ENCODE data around the gene SDR39U1.

SDR39U1 gene

DNA sequence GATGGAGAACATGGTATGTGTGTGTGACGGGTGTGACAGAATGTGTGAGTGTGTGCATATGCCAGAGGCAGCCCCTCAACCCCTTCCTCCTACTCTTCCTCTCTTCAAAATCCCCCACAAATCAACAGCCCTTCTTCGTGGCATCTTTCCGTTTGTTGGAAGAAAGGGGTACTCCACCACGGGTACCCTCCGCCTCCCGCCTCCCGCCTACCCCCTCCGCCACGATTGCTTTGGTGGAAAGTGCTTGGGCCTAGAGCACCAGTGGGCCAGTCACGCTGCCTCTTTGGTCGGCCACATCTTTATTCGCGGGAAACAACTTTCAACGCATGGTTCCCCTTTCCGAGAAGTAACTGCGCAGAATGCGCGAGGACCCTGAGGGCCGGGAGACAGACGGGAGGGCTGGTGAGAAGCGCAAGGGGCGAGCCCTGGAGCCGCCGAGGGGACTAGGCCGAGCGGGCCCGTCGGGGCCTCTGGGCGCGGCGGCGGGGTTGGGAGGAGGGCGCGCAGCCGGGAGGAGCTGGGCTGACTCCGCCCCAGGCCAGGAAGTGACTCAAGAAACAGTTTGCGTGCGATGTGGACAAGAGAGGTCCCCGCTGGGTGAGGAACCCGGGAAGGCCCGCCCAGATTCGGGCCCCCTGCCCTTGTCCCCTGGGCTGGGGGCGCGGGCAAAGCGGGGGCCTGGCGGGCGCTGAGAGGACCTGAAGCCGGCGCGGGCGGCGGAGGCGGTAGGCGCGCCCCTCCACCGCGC is 13.0 kb downstream of the SDR39U1 start, which contains the start of the genes CBLN3 and KHNYN:
Gene CBLN3, minus strand, starts transcription at position 274 of the 748 bp plus-strand sequence. CDS start 614 bp downstream, outside the sequence.
Gene KHNYN, plus strand, starts transcription at position 560 of the 748 bp plus-strand sequence. CDS start 777 bp downstream, outside the sequence.
- DNase-seq (ENCODE audit: low read depth, low spot score) = peak; percentile 74

DNA sequence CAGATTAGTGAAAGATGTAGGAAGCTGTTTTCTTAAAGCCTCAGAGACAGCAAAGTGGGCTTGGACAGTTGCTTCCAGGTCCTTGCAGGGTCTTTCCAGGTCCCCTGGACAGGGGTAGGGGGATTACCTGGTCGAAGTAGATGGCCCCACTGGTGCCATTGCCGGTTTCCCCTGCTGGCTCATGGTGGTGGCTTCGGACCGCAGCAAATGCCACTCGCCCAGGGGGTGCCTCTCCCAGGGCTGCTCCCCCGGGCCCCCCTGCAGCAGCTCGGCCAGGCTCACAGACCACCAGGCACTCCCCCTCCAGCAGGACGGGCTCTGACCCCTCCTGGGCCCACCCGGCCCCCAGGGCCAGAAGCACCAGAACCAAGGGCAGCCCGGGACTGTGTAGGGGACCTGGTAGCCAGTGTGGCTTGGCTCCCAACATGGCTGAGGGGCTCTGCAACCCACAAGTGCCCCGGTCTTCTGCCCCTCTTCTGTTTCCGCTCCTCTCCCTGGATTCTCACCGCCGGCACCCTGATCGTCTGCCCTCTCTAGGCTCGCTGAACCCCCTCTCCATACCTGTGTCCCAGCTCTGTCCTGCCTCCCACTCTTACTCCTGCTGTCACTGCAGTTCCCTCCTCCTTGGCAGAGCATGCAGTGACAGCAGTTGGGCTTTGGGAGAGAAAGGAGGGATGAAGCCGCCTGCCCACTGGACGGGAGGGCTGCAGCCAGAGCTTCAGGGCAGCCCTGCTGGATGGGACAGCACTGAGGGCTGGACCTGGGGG is 13.8 kb downstream of the SDR39U1 start:
- DNase-seq (ENCODE audit: low read depth, low spot score) = no peak

DNA sequence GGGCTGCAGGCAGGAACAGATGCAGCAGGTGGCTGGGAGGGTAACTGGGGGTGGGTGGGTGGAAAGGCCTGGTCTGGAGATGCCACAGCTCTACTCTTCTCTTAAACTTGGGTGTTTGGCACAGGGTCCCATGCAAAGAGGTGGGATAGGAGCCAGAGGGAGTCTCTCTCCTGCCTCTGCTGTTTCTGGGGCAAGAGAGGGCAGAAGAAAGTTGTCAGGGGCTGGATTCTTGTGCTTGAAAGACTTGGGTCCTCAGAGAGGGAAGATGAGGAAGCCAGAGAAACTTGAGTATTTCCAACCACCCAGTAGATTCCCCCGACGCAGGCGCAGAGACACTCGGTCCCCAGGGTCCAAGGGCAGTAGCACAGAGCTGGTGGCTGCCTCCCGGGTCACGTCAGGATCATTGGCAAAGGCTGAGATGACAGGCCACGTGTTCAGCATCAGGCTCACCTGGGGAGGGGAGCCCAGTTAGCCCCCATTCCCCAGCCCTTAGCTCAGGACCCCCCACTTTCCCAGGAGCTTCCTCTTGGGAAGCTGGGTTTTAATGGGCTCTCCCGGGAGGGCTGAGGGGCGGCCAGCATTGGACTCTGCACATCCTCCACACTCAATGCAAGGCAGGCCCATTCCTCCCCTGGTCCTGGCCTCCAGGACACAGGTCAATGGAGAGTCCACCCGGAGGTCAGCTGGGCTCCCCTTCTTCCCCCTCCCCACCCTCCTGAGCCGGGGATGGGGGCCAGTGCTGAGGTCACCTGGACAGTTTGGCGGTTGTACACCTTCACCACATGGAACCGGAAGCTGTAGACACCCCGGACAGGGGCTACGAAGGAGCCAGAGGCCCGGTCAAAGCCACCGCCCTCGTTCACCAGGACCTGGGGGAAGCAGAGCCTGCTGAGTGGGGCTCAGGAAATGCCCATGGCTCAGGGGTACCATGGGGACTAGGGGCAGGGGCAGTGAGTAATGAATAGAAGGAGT is 14.8 kb downstream of the SDR39U1 start:
- DNase-seq (ENCODE audit: low read depth, low spot score) = no peak

DNA sequence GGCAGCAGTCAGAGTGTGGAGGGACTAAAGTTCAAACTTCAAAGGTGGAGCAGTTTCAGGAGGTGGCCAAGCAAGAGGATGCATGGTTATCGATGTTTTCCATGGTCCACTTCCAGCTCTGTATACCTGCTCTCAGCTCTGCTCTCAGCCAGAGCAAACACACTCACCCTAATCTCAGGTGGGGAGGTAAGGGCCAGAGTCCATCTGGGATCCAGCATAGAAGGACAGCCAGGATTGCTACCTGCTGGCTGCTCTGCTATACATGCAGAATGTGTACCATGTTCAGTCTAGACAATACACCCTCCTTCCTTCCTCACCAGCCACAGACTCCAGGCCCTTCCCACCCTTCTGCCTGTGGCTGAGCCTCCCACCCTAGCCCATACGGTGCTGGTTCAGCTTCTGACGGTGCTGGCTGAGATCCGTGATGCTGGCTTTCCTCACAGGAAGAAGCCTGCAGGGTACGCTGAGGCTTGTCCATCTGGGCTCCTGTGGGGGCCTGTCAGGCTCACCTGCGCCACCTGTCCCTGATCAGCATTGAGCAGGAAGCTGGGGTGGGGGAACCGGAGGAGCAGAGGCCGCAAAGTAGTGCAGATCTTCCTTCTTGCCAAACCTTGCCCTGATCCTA is 15.6 kb downstream of the SDR39U1 start:
- no peak for DNase-seq (ENCODE audit: low read depth, low spot score)

DNA sequence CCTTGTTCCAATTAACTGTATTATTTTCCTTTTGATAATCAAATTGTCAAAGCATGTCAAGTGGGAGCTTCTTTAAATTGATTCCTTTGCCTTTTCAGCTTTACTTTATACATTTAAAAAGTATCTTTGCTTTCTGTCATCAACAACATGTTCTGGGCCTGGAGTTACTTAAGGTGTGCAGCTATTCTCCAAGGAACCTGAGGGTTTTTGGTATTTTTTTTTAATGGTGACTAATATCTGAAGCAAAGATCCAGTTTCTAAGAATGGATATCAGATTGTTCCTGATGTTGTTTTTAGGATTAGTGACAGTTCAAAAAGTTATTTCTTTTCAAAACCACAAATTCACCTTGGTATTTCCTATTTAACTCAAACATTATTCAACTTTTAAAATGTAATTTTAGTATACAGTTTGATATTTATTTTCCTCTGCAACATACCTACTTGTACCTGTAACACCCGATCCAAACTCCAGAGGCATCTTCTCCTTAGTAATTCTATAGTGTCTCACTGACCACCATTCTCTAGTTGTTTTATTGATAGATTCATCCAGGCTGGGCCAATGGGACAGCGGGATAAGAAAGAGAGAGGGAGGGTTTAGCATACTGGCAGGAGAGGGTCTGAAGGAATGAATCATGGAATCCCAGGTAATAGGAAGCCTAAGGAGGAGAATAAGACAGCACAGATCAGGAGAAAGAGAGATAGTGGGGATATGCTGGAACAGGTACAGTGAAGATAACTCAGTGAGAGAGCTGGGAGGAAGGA is 16.2 kb downstream of the SDR39U1 start:
- DNase-seq (ENCODE audit: low read depth, low spot score) = no peak

DNA sequence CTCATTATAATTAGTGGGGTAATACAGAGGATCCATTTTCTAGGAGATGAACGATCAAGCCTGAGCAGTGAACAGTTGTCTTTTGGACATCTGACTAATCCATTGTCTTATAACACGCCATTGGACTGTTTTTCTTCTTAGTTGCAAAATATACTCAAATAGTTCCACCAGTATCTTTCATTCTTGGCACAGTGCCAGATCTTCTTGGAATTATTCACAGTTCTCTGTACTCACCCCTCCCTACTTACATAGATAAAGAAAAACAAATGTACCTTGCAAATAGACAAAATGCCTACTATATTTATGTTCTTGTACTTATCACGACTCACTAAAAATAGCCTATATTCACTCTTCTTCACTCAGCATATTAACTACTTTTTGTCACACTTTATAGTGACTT is 16.9 kb downstream of the SDR39U1 start:
- no peak for DNase-seq (ENCODE audit: low read depth, low spot score)

DNA sequence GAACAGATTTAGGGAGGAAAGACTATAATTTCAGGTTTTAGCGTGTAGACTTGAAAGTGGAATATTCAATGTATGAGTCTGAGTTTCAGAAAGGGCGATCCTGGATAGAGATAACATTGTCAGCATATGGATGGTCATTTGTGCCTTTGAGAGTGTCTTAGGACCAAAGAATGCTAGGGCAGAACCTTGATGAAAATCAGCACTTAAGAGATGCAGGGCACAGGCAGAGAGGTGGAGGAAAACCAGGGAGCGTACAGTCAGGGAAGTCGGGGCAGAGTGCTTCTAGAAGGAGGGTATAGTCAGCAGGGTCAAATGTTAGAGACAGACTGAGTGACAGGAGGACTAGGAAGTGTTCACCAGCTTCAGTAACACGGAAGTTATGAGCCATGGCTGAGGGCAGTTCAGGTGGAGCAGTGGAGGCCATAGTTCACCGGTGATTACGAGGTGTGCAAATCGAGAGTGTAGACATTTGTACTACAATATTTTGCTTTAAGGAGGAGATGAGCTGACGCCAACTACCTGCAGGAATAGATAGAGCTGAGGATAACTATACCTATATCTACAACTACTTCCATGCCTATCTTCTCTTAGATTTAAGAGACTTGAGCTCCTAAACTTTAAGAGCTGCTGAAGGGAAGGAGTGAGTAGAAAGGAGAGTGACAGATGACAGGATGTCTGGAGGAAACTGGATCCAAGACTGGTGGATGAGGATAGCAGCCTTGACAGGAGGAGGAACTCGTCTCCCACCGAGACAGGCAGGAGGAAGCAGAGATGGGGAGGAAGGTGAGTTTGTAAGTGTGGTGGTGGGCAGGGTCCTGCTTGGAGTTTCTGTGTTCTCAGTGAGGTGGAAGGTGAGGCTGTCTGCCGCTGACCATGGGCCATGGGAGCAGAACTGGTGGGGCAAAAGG is 19.6 kb downstream of the SDR39U1 start:
- no peak for DNase-seq (ENCODE audit: low read depth, low spot score)

DNA sequence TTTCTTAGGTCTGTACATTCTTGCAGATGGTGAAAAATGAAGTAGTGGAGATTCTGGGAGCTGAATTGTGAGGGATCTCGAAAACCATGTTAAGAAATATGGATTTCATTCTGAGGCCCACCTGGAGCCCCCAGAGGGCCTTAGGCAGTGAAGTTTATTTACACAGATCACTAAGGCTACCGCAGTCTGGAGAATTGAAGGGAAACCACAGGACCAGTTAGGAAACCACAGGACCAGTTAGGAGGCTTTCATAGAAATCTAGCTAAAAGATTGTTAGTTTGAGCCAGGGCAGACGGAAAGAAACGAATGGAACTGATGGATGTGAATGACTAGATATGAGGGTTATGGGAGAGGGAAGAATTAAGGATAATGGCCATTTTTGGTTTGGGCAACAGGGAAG is 20.3 kb downstream of the SDR39U1 start:
- no peak for DNase-seq (ENCODE audit: low read depth, low spot score)

DNA sequence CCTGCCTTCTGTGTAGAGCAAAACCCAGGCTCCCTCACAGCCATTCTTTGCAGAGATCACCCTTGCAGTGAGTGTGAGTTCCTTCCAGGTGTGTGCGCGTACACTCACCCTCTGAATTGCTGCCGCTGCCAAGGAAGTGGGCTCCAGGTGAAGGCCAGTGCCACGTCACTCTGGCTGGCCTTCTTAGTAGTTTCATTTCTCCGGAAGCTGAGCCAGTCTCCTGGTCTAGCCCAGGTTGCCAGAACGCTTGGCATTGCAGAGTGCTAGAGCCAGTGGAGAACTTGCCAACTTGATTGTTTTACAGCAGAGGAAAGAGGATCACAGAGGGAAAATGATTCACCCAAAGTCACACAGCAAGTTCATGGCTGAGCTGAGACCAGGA is 24.1 kb downstream of the SDR39U1 start:
- DNase-seq (ENCODE audit: low read depth, low spot score) = no peak

DNA sequence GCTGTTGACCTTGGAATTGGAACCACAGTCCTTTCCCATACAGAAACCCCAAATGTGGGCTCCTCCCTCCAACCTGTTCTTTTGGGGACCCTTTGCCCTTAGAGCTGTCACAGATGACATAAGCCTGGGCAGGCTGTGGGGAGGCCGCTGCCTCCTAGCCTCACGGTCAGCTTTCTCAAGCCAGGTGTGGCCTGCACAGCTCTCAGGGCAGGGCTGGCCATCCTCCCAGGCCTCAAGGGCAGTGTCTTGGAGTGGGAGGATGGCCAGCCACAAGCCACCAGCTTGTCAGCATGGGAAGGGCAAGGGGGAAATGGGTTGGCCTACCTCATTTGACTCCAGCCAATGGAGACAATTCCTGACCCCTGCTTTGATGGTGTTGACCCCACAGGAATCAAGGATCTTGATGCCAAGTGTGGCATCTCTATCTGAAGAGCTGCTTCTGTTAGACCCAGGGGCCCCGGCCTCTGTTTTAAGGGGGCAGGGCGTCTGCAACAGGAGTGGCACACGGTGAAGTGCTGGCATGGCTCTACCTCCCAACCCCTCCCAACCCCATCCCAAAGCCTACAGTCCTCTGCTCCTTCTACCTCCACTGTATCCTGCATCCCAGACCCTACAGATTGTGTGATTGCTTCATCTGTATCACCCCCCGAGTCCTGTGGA is 24.6 kb downstream of the SDR39U1 start:
- DNase-seq (ENCODE audit: low read depth, low spot score) = no peak

DNA sequence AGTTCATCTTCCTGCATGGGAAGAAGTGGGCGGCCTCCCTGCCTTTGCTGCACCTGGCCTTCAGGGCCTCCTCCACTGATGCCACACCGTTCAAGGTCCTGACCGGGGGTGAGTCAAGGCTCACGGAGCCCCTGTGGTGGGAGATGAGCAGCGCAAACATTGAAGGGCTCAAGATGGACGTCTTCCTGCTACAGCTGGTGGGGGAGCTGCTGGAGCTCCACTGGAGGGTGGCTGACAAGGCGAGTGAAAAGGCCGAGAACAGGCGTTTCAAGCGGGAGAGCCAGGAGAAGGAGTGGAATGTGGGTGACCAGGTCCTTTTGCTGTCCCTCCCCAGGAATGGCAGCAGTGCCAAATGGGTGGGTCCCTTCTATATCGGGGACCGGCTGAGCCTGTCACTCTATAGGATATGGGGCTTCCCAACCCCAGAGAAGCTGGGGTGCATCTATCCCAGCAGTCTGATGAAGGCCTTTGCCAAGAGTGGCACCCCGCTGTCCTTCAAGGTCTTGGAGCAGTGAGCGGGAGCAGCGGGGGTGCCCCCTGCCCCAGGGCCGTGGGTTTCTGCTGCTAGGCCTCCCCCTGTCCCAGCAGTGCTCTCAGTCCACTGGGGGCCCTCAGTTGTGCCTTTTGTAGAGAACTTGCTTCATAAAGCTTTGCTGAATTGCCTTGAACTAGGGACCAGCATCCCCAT is 25.5 kb downstream of the SDR39U1 start:
- DNase-seq (ENCODE audit: low read depth, low spot score) = no peak

DNA sequence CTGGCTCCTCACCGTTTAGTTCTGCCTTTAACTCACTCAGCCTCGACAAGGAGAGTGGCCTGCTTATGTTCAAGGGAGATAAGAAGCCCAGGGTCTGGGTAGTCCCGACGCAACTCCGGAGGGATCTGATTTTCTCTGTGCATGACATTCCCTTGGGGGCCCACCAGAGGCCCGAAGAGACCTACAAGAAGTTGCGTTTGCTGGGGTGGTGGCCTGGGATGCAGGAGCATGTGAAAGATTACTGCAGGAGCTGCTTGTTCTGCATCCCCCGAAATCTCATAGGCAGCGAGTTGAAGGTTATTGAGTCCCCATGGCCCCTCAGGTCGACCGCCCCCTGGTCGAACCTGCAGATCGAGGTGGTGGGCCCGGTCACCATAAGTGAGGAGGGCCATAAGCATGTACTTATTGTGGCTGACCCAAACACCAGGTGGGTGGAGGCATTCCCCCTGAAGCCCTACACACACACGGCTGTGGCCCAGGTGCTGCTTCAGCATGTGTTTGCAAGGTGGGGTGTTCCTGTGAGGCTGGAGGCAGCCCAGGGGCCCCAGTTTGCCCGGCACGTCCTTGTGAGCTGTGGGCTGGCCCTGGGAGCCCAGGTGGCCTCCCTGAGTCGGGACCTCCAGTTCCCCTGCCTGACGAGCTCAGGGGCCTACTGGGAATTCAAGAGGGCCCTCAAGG is 26.2 kb downstream of the SDR39U1 start:
- no peak for DNase-seq (ENCODE audit: low read depth, low spot score)

DNA sequence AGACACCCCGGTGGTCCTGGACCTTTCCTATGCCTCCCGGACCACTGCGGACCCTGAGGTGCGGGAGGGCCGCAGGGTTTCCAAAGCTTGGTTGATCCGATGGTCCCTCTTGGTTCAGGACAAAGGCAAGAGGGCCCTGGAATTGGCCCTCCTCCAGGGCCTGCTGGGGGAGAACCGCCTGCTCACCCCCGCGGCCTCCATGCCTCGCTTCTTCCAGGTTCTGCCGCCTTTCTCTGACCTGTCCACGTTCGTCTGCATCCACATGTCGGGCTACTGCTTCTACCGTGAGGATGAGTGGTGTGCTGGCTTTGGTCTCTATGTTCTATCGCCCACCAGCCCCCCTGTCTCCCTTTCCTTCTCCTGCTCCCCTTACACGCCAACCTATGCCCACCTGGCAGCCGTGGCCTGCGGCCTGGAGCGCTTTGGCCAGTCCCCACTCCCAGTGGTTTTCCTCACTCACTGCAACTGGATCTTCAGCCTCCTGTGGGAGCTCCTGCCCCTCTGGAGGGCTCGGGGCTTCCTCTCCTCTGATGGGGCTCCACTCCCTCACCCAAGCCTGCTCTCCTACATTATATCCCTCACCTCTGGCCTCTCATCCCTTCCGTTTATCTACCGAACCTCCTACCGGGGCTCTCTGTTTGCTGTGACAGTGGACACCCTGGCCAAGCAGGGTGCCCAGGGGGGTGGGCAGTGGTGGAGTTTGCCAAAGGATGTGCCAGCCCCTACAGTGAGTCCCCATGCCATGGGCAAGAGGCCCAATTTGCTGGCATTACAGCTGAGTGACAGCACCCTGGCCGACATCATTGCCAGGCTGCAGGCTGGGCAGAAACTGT is 26.9 kb downstream of the SDR39U1 start:
- DNase-seq (ENCODE audit: low read depth, low spot score) = no peak

DNA sequence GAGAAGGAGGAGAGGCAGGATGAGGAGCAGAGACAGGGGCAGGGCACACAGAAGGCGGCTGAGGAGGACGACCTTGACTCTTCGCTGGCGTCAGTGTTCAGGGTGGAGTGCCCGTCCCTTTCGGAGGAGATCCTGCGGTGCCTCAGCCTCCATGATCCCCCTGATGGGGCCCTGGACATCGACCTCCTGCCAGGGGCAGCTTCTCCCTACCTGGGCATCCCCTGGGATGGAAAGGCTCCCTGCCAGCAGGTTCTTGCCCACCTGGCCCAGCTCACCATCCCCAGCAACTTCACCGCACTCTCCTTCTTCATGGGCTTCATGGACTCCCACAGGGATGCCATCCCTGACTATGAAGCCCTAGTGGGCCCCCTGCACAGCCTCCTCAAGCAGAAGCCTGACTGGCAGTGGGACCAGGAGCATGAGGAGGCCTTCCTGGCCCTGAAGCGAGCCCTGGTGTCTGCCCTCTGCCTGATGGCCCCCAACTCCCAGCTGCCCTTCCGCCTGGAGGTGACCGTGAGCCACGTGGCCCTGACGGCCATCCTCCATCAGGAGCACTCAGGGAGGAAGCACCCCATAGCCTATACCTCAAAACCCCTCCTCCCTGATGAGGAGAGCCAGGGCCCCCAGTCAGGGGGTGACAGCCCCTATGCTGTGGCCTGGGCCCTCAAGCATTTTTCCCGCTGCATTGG is 27.7 kb downstream of the SDR39U1 start:
- no peak for DNase-seq (ENCODE audit: low read depth, low spot score)

DNA sequence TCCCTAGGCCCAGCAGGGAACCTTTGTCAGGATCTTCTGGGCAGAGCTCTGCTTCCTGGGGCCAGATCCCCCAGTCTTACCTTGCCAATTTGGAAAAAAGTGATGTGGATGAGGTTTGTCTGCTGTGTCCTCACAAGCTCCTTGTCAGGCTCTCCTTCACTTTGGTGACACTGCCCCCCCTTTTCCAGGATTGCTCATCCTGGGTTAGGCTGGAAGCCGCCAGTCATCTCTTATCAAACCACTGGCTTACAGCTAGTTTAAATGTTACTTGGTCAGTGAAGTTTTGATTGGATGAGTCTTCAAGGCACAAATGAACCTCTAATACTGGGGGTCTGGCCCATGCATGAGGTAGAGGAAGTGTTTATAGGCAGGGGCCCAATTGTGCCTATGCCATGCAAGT is 28.5 kb downstream of the SDR39U1 start:
- DNase-seq (ENCODE audit: low read depth, low spot score) = no peak

Data from activated naive CD8-positive, alpha-beta T cell treated with anti-CD3 and anti-CD28 coated beads, Interleukin-2, amount 50 U/mL, for 16 hours (primary cell).